ENCODE results near the gene TRABD. TPM values are rescaled to one million over a fixed set of nuclear protein-coding genes. Genes with fewer than 3 reads are reported as not detected.

Gene TRABD
- total RNA-seq, 4 donors from 2014 or later: 21.4 to 30.3 (median 24.5) TPM

DNA sequence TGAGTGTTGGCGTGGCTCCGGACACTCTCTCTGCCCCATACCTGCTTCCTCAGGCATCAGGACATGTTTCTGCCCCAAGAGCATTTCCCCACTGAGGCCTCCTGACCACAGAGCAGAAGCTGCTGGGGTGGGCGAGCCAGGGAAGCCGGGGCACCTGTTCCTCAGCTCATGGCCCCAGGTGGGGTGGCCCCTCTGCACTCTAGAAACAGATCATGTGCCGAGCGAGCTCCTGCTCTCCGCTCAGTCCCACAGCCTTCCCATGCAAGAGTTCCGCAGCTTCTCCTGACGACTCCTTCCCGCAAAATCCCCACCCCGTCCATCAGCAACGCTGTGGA, 37.6 kb upstream of the TRABD start:
- Histone ChIP-seq H3K36me3 (no peaks in the 10 kb centered on the region), H3K27ac (no peak overlapping the region), H3K4me1 (no peaks in the 10 kb centered on the region), H3K9me3 (no peaks in the 10 kb centered on the region), H3K27me3 (peaks cover 0 to 8% (median 2%) of the 10 kb centered on the region in 3 donors), H3K4me3 (no peak overlapping the region)
- no peak for DNase-seq
- TF ChIP-seq POLR2A (IDR thresholded peaks at IDR 0.05): no peak
- TF ChIP-seq, protein P1, sequence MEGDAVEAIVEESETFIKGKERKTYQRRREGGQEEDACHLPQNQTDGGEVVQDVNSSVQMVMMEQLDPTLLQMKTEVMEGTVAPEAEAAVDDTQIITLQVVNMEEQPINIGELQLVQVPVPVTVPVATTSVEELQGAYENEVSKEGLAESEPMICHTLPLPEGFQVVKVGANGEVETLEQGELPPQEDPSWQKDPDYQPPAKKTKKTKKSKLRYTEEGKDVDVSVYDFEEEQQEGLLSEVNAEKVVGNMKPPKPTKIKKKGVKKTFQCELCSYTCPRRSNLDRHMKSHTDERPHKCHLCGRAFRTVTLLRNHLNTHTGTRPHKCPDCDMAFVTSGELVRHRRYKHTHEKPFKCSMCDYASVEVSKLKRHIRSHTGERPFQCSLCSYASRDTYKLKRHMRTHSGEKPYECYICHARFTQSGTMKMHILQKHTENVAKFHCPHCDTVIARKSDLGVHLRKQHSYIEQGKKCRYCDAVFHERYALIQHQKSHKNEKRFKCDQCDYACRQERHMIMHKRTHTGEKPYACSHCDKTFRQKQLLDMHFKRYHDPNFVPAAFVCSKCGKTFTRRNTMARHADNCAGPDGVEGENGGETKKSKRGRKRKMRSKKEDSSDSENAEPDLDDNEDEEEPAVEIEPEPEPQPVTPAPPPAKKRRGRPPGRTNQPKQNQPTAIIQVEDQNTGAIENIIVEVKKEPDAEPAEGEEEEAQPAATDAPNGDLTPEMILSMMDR (IDR thresholded peaks at IDR 0.05 in 4 of 5, conservative IDR thresholded peaks at IDR 0.05 in 1 of 5): no peak
- no peak for ATAC-seq
- intact Hi-C loops (cut with DNase I; ENCODE audit: low total_unique reads): loop anchor here (5.0 kb wide), 1 partner anchor 59 kb away; no protein-coding TSS in a partner anchor
- in situ Hi-C loops (cut with MboI; ENCODE audit: low sequenced_read_pairs in 4 of 4): no loop called here

DNA sequence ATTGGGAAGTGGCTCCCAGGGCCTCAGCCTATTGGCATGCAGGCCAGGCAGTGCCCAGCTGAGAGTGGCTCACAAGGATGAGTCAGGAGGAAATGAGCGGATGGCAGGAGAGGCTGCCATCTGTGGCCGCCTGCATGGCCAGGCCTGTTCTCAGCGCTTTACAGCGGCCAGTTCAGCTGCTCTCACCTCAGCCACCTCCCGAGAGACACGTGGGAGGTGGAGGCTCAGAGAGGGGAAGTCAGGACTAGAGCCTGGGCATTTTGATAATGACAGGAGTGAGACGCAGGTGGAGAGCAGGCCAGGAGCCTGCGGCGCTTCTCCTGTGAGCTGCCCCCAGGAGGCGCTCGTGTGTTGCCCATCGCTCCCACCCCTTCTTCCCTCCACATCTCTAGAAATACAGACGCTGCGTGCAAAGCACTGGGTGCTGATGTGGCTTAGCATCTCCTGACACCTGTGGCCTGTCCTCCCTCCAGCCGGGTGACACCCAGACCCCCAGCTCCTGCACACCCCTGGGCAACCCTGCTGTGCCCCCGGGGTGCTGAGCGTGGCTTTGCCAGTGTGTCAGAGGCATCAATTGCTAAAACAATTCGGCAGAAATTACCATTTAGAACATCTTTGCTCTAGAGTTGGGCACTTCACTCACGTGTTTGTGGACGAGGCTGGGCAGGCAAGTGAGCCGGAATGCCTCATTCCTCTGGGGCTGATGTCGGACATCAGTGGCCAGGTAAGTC, 36.6 kb upstream of the TRABD start:
- Histone ChIP-seq H3K9me3 (no peaks in the 10 kb centered on the region), H3K27me3 (peaks cover 0 to 8% (median 0%) of the 10 kb centered on the region in 3 donors), H3K36me3 (no peaks in the 10 kb centered on the region), H3K4me3 (no peak overlapping the region), H3K27ac (no peak overlapping the region), H3K4me1 (no peaks in the 10 kb centered on the region)
- no peak for DNase-seq
- TF ChIP-seq POLR2A (IDR thresholded peaks at IDR 0.05): no peak
- TF ChIP-seq, protein P1 (IDR thresholded peaks at IDR 0.05 in 4 of 5, conservative IDR thresholded peaks at IDR 0.05 in 1 of 5): peak in 4 of 5 experiments; percentile 34 to 55 (median 48)
- in situ Hi-C loops (cut with MboI; ENCODE audit: low sequenced_read_pairs in 4 of 4): no loop called here
- ATAC-seq: peak in 1 of 2 donors; percentile 62
- intact Hi-C loops (cut with DNase I; ENCODE audit: low total_unique reads): loop anchor here (5.0 kb wide), 1 partner anchor 58 kb away; no protein-coding TSS in a partner anchor

- Histone ChIP-seq H3K4me3 (no peak overlapping the region), H3K36me3 (no peaks in the 10 kb centered on the region), H3K4me1 (no peaks in the 10 kb centered on the region), H3K9me3 (no peaks in the 10 kb centered on the region), H3K27ac (no peak overlapping the region), H3K27me3 (peaks cover 0 to 8% (median 0%) of the 10 kb centered on the region in 3 donors)
- ATAC-seq: no peak
- in situ Hi-C loops (cut with MboI; ENCODE audit: low sequenced_read_pairs in 4 of 4) (no loop called here), intact Hi-C loops (cut with DNase I; ENCODE audit: low total_unique reads) (no loop called here)
- TF ChIP-seq POLR2A (IDR thresholded peaks at IDR 0.05): no peak
- TF ChIP-seq, protein P1 (IDR thresholded peaks at IDR 0.05 in 4 of 5, conservative IDR thresholded peaks at IDR 0.05 in 1 of 5): no peak
- no peak for DNase-seq
Observed at GRCh38 chr22:50150161-50151129, 35.3 kb upstream of the TRABD start.

GRCh38 chr22:50151571-50152537, 33.9 kb upstream of the TRABD start:
- Histone ChIP-seq H3K27me3 (no peaks in the 10 kb centered on the region), H3K4me1 (no peaks in the 10 kb centered on the region), H3K9me3 (no peaks in the 10 kb centered on the region), H3K36me3 (no peaks in the 10 kb centered on the region), H3K27ac (no peak overlapping the region), H3K4me3 (no peak overlapping the region)
- DNase-seq (no peak), ATAC-seq (no peak)
- TF ChIP-seq, protein P1 (IDR thresholded peaks at IDR 0.05 in 4 of 5, conservative IDR thresholded peaks at IDR 0.05 in 1 of 5): no peak
- no peak for TF ChIP-seq POLR2A (IDR thresholded peaks at IDR 0.05)
- in situ Hi-C loops (cut with MboI; ENCODE audit: low sequenced_read_pairs in 4 of 4) (no loop called here), intact Hi-C loops (cut with DNase I; ENCODE audit: low total_unique reads) (no loop called here)

All from gastrocnemius medialis (tissue), 4 donors.